Measurements from ENCODE around the gene LAGE3. TPM values are rescaled to one million over a fixed set of nuclear protein-coding genes. Genes with fewer than 3 reads are reported as not detected.
A peak's percentile ranks its signal among the peaks of the same experiment; 100 is the strongest.

Gene LAGE3
- total and polyA plus RNA-seq, 2 of the 8 experiments (the other 6 are each of a cell fraction or from before 2014, with no cell fraction given), result 44.5 to 102 TPM

DNA sequence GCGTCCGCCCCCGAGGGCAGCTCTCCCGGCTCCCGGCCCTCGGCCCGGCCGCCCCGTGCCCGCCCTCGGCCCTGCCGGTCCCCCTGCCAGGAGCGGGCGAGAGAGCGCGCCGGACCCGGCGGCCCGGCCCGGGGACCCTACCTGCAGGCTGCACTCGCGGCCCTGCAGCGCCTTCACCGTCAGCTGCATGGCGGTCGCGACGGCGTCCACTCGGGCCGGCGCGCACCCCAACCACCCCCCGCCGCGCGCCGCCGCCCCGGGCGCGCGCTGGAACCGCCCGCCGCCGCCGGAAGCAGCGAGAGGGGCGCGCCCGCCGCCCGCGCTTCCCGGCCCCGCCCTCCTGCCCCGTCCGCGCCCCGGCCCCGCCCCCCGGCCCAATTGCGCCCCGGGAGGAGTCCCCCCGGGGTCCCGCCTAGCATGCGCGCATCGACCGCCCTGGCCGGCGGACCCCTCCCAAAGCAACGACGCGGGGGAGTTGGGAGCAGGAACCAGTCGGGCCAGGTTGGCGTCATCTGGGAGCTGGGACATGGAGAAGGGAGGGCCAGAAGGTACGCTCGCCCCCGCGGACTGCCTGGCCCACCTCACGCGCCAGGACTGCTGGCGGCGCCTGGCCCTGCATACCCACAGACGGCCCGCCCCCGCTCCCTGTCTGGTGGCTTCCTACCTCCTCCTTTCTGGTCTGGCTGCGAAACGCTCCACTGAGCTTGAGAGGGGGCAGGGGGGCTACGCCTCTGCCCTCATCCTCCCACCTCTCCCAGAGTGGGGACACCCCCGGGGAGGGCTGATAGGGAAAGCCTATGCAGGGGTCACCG, 7.5 kb upstream of the LAGE3 start, which contains the start of gene UBL4A:
TSS of gene UBL4A (minus strand) at position 220 of the 812 bp plus-strand sequence. CDS start at position 189, 31 bp downstream.
- Histone ChIP-seq H3K4me3 (ENCODE audit: extremely low read depth in 1 of 4, insufficient read depth in 2 of 4, low read depth in 3 of 4, low read length in 4 of 4) (peak within 1 kb of the TSS; percentile 37 to 81 (median 58)), H3K4me2 (ENCODE audit: insufficient read depth in 1 of 2, low read depth in 2 of 2, low read length in 2 of 2) (peak within 1 kb of the TSS; percentile 68), H3K27me3 (replicated peaks in 1 of 4; ENCODE audit: control insufficient read depth in 3 of 4, extremely low read depth in 1 of 4, insufficient read depth in 3 of 4, low read length in 3 of 4) (no peaks in the 10 kb centered on the region; a peak in 1 of 7 replicates), H3K18ac (ENCODE audit: extremely low read depth, low read length) (no peak within 1 kb of the TSS; the same call in 1 of the 2 replicates), H2BK5ac (ENCODE audit: low read depth, low read length) (no peak within 1 kb of the TSS), H3K14ac (ENCODE audit: insufficient read length) (no peak within 1 kb of the TSS), H3K23ac (ENCODE audit: insufficient read length) (no peak within 1 kb of the TSS), H4K91ac (replicated peaks; ENCODE audit: insufficient read length, low read length) (no peak within 1 kb of the TSS), H4K8ac (ENCODE audit: extremely low read depth, insufficient read depth, low read length) (no peak within 1 kb of the TSS; the same call in none of the 2 replicates), H3K79me1 (ENCODE audit: low read depth, low read length) (no peaks in the 10 kb centered on the region), H3K23me2 (ENCODE audit: low read depth, low read length) (no peaks in the 10 kb centered on the region; the same call in 1 of the 2 replicates), H4K20me1 (replicated peaks in 1 of 2; ENCODE audit: control insufficient read depth in 1 of 2, insufficient read depth in 2 of 2, low read length in 2 of 2) (peaks cover 1 to 2% of the 10 kb centered on the region in 2 experiments), H2BK15ac (ENCODE audit: low read length) (no peak within 1 kb of the TSS), H3K4me1 (replicated peaks in 1 of 4; ENCODE audit: control insufficient read depth in 3 of 4, insufficient read depth in 4 of 4, low read length in 3 of 4) (peaks cover 0 to 12% (median 3%) of the 10 kb centered on the region in 4 experiments; a peak in 4 of 7 replicates), H3K56ac (replicated peaks; ENCODE audit: insufficient read length, low read depth, low read length) (peak within 1 kb of the TSS; percentile 46), H3K4ac (replicated peaks; ENCODE audit: insufficient read length, low read depth, low read length) (peak within 1 kb of the TSS; percentile 38), H3K79me2 (ENCODE audit: control insufficient read depth in 1 of 2, insufficient read depth in 2 of 2, low read length in 2 of 2) (no peaks in the 10 kb centered on the region), H2BK12ac (ENCODE audit: low read depth, low read length) (no peak within 1 kb of the TSS), H2AFZ (ENCODE audit: low read length) (no peak within 1 kb of the TSS), H3K27ac (ENCODE audit: low read depth, low read length) (no peak within 1 kb of the TSS), H4K5ac (ENCODE audit: insufficient read length, low read depth, low read length) (peak within 1 kb of the TSS; percentile 66), H2BK120ac (replicated peaks; ENCODE audit: low read depth, low read length) (no peak within 1 kb of the TSS), H3K9me3 (ENCODE audit: insufficient read depth in 2 of 2, low read depth in 1 of 2, low read length in 1 of 2) (no peaks in the 10 kb centered on the region), H3K36me3 (ENCODE audit: control insufficient read depth in 2 of 4, insufficient read depth in 4 of 4, low read length in 3 of 4) (peaks cover 0 to 13% (median 0%) of the 10 kb centered on the region in 4 experiments; a peak in 2 of 8 replicates), H2AK5ac (ENCODE audit: low read depth, low read length) (no peak within 1 kb of the TSS), H2BK20ac (ENCODE audit: low read length) (no peak within 1 kb of the TSS), H3K9ac (replicated peaks in 1 of 4; ENCODE audit: extremely low read depth in 1 of 4, low read depth in 3 of 4, low read length in 3 of 4) (peak within 1 kb of the TSS; percentile 9 to 47 (median 27); a peak in 5 of 7 replicates)
- FAIRE-seq (no peak), DNase-seq (ENCODE audit: low read depth in 1 of 2, low spot score in 2 of 2) (peak in 1 of 2 experiments; percentile 55)
- ChIA-PET CTCF (ENCODE audit: partially characterized antibody) (interaction anchor here (0.9 to 2.3 kb wide), 2 partner anchors 41 to 61 kb away, joined by 3 to 5 read pairs; no protein-coding TSS in a partner anchor), POLR2A (ENCODE audit: partially characterized antibody) (interaction anchor here (0.9 to 2.3 kb wide), 9 partner anchors 10 to 116 kb away, joined by 4 to 8 read pairs (median 5); partner anchors contain the start of gene RPL10)
- TF ChIP-seq SP2 (IDR thresholded peaks at IDR 0.05; ENCODE audit: low read length) (no peak), PHF8 (conservative IDR thresholded peaks at IDR 0.05; ENCODE audit: low read depth, low read length) (0 out of 2 replicates have a peak, but pooled peaks have one; percentile 46)
- WGBS, 2 experiments (ENCODE audit: extremely low coverage in 1 of 2, insufficient coverage in 1 of 2, insufficient read length in 1 of 2, insufficient replicate concordance in 2 of 2, low coverage in 1 of 2, low lambda C conversion rate in 2 of 2, missing lambda C conversion rate in 1 of 2), result 83% methylated on average over 3 of the region's 95 CpGs; no CpG with 5 or more reads in 1 of the 2 experiments
